OCI-LY1 (cell line): ENCODE data around the gene RAD51B.

Source experiments
- H2AFZ ChIP-seq: fragments of 200-600 bp; sonication (generic), shearing (Covaris generic); 2 replicates; pipeline ENCODE4 v1.6.0; 2014; ENCODE audit warnings: antibody characterized with exemption, mild to moderate bottlenecking, low read length
- H3F3A ChIP-seq: fragments of 200-600 bp; sonication (generic), shearing (Covaris generic); 2 replicates; pipeline ENCODE4 v1.6.0; 2014; ENCODE audit warnings: mild to moderate bottlenecking, antibody characterized with exemption, low read length, moderate library complexity; ENCODE audit not compliant: insufficient read depth
- H3K27ac ChIP-seq: fragments of 200-600 bp; sonication (generic); 2 replicates; pipeline ENCODE4 v1.5.1; 2014; ENCODE audit warnings: low read length, mixed run types, mild to moderate bottlenecking, low read depth; ENCODE audit not compliant: poor library complexity, severe bottlenecking
- H3K27me3 ChIP-seq: fragments of 200-600 bp; sonication (generic); 2 replicates; pipeline ENCODE4 v1.6.0; 2014; ENCODE audit warnings: antibody characterized with exemption, mild to moderate bottlenecking, low read length, moderate library complexity; ENCODE audit not compliant: insufficient read depth
- H3K36me3 ChIP-seq: fragments of 200-600 bp; sonication (generic); 2 replicates; pipeline ENCODE4 v1.6.1; 2014; ENCODE audit warnings: mild to moderate bottlenecking, antibody characterized with exemption, low read length, moderate library complexity, mixed read lengths; ENCODE audit not compliant: insufficient read depth
- H3K4me1 ChIP-seq: fragments of 200-600 bp; sonication (generic); 2 replicates; pipeline ENCODE4 v1.5.1; 2014; ENCODE audit warnings: mild to moderate bottlenecking, low read length, moderate library complexity; ENCODE audit not compliant: insufficient read depth, severe bottlenecking
- H3K4me2 ChIP-seq: fragments of 200-600 bp; sonication (generic), shearing (Covaris generic); 2 replicates; pipeline ENCODE4 v1.6.1; 2014; ENCODE audit warnings: low read length
- H3K4me3 ChIP-seq: fragments of 200-600 bp; sonication (generic); 2 replicates; pipeline ENCODE4 v1.5.1; 2014; ENCODE audit warnings: low read length, low read depth, mild to moderate bottlenecking, mixed read lengths; ENCODE audit not compliant: poor library complexity, severe bottlenecking
- H3K79me2 ChIP-seq: fragments of 200-600 bp; shearing (Covaris generic); 2 replicates; pipeline ENCODE4 v1.6.1; 2016; ENCODE audit warnings: mixed run types, low read length, mixed read lengths; ENCODE audit not compliant: insufficient read depth
- H3K9ac ChIP-seq: fragments of 200-600 bp; sonication (generic), shearing (Covaris generic); 2 replicates; pipeline ENCODE4 v1.6.1; 2014; ENCODE audit warnings: mild to moderate bottlenecking, low read length, mixed read lengths
- H3K9me2 ChIP-seq: fragments of 200-600 bp; sonication (generic), shearing (Covaris generic); 2 replicates; pipeline ENCODE4 v1.6.1; 2014; ENCODE audit warnings: low read depth, mild to moderate bottlenecking, low read length, mixed read lengths
- H3K9me3 ChIP-seq: fragments of 200-600 bp; shearing (Covaris generic); 2 replicates; pipeline ENCODE4 v1.6.1; 2014; ENCODE audit warnings: low read length, mixed read lengths
- H4K20me1 ChIP-seq: fragments of 200-600 bp; sonication (generic), shearing (Covaris generic); 2 replicates; pipeline ENCODE4 v1.6.0; 2016; ENCODE audit warnings: mild to moderate bottlenecking, low read length; ENCODE audit not compliant: insufficient read depth
- CTCF ChIP-seq: fragments of 200-600 bp; sonication (generic), shearing (Covaris generic); IDR thresholded peaks from 2 replicates; pipeline ENCODE4 v1.5.1; 2017; ENCODE audit warnings: mild to moderate bottlenecking, antibody characterized with exemption, low read length, moderate library complexity, mixed read lengths
- EZH2 ChIP-seq: fragments of 200-600 bp; sonication (generic), shearing (Covaris generic); IDR thresholded peaks from 2 replicates; pipeline ENCODE4 v1.8.0; 2017; ENCODE audit warnings: borderline replicate concordance, mixed run types, mild to moderate bottlenecking, antibody characterized with exemption, low read length, moderate library complexity, mixed read lengths

Gene RAD51B

GRCh38 chr14:68365228-68365627 is 545.6 kb downstream of the RAD51B start:
- no peak overlapping the region for H2AFZ ChIP-seq
- no peaks in the 10 kb centered on the region for H3K27me3 ChIP-seq
- H3K27ac ChIP-seq: peak overlapping the region; percentile 87
- peak overlapping the region; percentile 59 for H3K9ac ChIP-seq
- H3K9me3 ChIP-seq: no peaks in the 10 kb centered on the region
- no peaks in the 10 kb centered on the region for H3K36me3 ChIP-seq
- peaks cover 89% of the 10 kb centered on the region for H3K4me1 ChIP-seq
- peak overlapping the region; percentile 54; the same call in 1 of the 2 replicates for H3K4me2 ChIP-seq
- H4K20me1 ChIP-seq: no peaks in the 10 kb centered on the region
- no peak overlapping the region for H3K4me3 ChIP-seq
- no peaks in the 10 kb centered on the region for H3F3A ChIP-seq
- no peaks in the 10 kb centered on the region for H3K9me2 ChIP-seq
- TF ChIP-seq EZH2 (no peak), CTCF (no peak)
- no peaks in the 10 kb centered on the region for H3K79me2 ChIP-seq

- Histone ChIP-seq H3K9me3 (no peaks in the 10 kb centered on the region), H3K9me2 (no peaks in the 10 kb centered on the region), H3K27ac (peak overlapping the region; percentile 87), H3F3A (no peaks in the 10 kb centered on the region), H4K20me1 (no peaks in the 10 kb centered on the region), H3K27me3 (no peaks in the 10 kb centered on the region), H3K4me1 (peaks cover 85% of the 10 kb centered on the region), H3K79me2 (no peaks in the 10 kb centered on the region), H3K4me2 (no peak overlapping the region), H3K9ac (no peak overlapping the region), H3K4me3 (no peak overlapping the region), H3K36me3 (no peaks in the 10 kb centered on the region), H2AFZ (no peak overlapping the region)
- TF ChIP-seq CTCF: no peak
- no peak for TF ChIP-seq EZH2
Observed at GRCh38 chr14:68366656-68367055, 547.1 kb downstream of the RAD51B start.

GRCh38 chr14:68367536-68367935 is 548.0 kb downstream of the RAD51B start:
- Histone ChIP-seq H2AFZ (no peak overlapping the region), H3K4me1 (peaks cover 79% of the 10 kb centered on the region), H4K20me1 (no peaks in the 10 kb centered on the region), H3K79me2 (no peaks in the 10 kb centered on the region), H3K27ac (peak overlapping the region; percentile 87), H3K4me2 (no peak overlapping the region; the same call in 1 of the 2 replicates), H3K9ac (no peak overlapping the region; the same call in 1 of the 2 replicates), H3K4me3 (no peak overlapping the region), H3F3A (no peaks in the 10 kb centered on the region), H3K36me3 (no peaks in the 10 kb centered on the region), H3K9me3 (no peaks in the 10 kb centered on the region), H3K27me3 (no peaks in the 10 kb centered on the region), H3K9me2 (no peaks in the 10 kb centered on the region)
- TF ChIP-seq CTCF (no peak), EZH2 (no peak)
